Stimulated activated CD8-positive, alpha-beta memory T cell treated with anti-CD3 and anti-CD28 coated beads, Interleukin-7, amount 100 ng/mL, for 48 hours (primary cell): ENCODE results near the gene DIP2C.
"Not testable (repeated sequence)": the region's sequence is repeated elsewhere in the genome, so short reads cannot be mapped to it uniquely, and the experiment has no call there.

Experiments used
- DNase-seq, 2 donors: peaks; one replicate each; pipeline ENCODE4 v3.0.0-alpha.2; 2020; ENCODE audit warnings: low read depth in 1 of 2; ENCODE audit errors: extremely low read depth in 1 of 2

DIP2C gene

DNA sequence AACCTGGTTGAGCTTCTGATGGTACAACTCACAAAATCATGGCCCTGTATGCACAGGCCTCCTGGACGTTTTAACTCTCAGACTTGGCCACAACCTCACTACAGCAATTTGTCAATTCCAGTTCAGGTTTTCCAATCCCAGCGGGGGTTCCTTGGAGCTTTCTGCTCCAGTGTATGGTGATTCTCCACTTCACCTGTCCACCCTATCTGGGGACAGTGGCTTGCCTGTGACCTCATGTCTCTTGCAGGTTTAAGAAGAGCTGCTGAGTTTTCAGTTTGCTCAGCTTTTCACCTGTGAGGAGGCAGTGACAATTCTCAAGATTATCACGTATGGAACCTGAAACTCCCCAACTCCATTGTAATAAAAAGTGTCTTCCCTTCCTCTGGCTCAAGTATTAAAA is 254.1 kb downstream of the DIP2C start:
- no peak for DNase-seq

DNA sequence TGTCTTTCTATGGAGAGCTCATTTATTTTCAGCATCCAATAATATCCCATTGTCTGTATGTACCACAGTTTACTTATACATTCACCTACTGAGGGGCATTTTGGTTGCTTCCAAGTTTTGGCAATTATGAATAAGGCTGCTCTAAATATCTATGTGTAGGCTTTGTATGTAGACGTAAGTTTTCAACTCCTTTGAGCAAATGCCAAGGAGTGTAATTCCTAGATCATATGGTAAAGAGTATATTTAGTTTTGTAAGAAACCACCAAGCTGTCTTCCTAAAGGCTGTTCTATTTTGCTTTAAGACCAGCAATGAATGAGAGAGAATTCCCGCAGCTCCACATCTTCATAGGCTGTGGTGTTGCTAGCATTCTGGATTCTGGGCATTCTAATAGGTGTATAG is 259.8 kb downstream of the DIP2C start:
- no peak for DNase-seq

DNA sequence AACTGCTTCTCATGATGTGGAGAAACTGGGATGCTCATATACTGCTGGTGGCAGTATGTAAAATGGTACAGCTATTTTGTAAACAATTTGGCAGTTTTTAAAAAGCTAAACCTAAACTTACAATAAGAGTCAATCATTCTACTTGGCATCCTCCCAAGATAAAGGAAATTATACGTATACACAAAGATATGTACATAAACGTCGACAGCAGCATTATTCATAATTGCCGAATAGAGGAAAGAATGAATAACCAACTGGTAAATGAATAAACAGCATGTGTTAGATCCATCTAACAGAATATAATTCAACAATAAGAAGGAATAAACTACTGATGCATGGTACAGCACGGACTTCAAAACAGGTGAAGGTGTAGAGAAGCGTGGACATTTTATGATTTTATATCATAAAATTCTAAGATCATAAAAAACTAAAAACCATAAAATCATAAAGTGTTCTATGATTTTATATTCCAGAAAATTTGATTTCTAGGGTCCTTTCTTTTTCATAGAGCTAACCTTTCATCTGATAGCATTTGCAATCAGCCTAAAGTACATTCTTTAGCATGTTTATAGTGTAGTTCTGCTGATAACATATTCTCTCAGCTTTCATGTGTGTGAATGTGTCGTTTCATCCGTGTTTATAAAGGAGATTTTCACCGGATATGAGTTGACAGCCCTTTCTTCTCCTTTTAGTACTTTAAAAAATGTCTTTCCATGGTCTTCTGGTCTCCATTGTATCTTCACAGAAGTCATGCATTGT is 261.5 kb downstream of the DIP2C start:
- DNase-seq = no peak

DNA sequence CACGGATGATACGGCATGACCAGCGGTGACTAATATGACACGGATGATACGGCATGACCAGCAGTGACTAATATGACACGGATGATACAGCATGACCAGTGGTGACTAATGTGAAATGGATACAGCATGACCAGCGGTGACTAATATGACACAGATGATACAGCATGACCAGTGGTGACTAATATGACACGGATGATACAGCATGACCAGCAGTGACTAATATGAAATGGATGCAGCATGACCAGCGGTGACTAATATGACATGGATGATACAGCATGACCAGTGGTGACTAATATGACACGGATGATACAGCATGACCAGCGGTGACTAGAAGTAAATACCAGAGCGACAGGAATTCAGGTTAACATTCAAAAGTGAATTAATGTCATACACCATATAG is 264.1 kb downstream of the DIP2C start:
- DNase-seq = not testable (repeated sequence)

DNA sequence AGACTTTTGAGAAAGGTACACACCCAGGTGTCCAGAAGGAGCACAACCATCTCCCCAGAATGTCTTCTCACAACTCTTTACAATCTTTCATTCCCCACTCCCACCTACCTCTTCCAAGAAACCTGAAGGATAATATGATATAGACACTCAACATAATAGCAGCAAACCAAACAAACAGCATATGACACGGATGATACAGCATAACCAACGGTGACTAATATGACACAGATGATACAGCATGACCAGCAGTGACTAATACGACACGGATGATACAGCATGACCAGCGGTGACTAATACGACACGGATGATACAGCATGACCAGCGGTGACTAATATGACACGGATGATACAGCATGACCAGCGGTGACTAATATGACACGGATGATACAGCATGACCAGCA is 264.7 kb downstream of the DIP2C start:
- DNase-seq = not testable (repeated sequence)

DNA sequence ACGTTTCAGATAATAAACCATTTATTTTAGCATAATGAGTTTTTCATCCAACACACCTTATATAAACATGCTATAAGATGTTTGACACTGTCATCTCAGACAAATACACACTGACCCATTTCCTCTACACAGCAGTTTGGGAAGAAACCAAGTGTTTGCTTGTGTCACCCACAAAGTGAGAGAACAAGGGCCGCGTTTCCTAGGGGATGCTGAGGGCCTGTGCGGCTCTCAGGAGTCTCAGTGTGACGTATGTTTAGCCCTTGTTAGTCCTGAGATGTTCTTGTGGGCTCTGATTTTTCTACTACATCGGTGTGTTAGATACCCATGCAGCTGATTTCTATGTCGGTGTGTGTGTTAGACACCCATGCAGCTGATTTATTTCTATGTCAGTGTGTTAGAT is 266.3 kb downstream of the DIP2C start:
- no peak for DNase-seq

DNA sequence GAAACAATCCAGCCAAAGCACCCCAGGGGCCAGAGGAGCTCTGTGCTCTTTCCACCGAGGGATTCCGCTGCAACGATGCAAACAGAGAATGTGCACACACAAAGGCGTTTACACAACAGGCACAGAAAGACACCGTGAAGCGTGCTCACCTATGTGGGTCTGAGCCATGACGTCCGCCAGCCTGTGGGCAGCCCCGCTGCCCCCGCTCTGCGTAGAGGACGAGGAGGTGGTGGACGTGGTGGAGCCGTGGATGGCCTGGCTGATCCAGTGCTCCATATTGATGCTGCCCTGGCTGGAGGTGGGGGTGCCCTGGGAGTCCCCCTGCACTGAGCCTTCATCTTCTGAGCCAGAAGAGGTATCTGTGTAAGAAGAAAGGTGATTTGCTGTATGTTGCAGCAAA is 266.8 kb downstream of the DIP2C start:
- no peak for DNase-seq

DNA sequence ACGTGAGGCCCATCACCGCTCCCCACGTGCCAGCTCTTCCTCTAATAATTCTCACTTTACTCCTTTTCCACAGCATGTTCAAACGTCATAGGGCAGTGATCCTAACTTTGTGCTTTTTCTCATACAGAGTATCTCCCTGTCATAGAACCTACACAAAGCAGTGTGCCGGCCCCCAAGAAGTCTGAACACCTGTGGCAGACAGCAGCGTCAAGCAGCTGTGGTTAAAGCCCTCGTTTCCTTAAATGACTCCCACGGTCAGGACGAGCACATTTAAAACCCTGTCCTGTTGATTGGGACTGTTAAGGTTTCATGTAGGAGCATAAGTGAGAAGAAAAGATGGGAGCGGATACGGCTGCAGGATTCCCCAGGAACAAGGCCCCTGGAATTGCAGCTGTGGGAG is 267.2 kb downstream of the DIP2C start:
- DNase-seq = no peak

DNA sequence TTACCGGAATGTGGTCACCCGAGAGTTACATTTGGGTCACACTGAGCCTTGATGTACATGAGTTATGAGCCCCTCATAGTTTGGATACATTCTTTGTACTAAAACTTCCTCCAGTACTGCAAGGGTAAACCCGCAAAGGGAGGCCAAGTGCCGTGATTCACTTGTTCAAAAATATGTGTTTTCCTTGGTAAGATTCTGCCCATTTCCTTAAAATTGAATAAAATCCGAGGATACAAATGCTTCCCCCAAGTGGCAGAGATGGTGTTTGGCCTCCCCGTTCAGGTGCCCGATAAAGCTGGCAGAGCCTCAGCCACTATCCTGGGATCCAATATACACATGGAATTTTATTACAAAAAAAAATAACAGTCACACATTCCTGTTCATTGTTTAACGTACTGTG is 268.3 kb downstream of the DIP2C start:
- no peak for DNase-seq

DNA sequence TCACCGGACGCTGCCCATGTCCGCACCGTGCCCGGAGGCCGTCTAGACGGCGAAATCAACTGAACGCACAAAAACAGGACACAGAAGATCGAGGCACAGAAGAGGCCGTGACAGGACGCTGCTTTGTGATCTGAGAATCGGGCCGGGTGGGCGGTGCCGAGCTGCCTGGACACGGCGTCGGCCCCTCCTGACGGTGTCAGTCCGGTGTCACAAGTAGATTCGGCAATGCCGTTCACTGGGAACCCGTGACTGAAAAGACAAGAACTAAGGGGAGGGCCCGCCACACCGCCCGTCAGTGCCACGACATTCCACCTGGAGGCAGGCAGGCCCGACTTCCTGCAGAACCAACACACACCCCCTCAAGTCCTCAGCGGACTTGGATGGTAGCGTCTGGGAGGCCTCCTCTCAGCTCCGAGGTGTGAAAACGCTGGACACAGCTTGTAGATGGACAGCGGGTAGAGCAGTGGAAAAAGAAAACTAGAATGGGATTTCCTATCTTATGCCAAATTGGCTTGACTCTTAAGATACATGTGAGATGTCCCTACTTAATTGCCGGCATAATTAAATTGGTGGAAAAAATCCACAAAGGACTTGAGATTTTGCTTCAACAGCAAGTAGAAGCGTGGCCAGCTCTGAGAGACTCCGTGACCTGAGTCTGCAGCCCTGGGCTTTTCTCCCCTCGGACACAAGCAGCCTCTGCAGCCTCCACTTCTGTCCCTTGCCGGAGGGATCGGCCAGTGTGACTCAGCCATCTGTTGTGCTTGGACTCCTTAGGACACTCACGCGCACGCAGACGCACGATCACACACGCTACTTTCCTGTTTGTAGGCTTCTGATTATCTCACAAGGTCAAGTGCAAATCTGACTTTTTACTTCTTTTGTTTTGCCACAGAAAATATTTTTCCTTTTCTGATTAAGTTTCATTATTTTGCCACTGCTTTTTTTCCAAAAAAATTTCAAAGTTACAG is 269.0 kb downstream of the DIP2C start:
- no peak for DNase-seq

DNA sequence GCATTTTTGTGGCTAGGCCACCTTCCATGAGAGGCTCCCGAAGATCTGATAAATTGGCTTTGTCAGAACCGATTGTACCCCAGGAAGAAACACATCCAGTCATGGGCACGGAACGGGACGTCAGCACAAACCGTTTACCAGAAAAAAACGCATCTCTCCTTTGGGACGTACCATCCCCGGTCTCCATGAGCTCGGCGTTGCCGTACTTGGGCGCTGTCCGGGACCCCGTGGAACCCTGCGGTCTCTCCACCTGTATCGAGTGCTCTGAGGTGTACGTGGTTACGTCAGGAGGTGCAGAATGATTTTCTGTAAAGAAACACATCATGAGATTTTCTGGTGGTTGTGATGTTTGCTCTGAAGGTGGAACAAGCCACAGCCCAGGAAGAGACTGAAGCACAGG is 270.6 kb downstream of the DIP2C start:
- no peak for DNase-seq

DNA sequence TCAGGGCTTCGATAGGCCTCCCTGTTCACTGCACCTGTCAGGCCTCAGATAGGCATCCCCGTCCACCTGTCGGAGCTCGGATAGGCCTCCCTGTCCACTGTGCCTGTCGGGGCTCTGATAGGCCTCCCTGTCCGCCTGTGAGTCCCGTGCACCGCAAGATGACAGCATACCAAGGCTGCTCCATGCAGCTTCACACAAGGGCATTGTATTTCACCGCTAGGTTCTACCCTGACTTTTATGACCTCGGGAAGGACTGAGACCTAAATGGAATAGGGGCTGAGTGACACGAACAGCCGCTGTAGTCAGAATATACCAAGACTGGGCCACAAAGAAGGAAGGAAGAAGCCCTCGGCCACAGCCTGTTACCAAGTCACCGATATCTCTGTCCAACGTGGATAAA is 271.2 kb downstream of the DIP2C start:
- no peak for DNase-seq

DNA sequence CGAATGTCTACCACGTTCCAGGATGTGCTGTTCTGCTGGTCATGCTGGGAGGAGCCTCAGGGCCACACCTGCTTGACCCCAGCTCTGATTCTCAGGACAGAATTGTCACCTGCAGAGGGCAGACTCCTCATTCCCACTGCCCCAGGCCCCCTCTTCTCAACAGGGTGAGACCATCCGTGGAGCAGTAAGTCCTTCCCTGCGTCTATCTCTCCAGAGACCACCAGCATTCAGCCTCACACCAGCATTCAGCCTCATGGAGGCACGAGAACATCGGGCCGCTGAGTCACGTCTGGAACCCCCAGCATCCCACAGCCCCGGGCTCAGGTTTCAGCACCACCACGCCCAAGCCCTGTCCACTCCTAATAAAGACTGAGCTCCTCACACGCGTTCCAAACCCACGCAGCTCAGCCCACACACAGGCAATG is 273.4 kb downstream of the DIP2C start:
- DNase-seq = no peak

DNA sequence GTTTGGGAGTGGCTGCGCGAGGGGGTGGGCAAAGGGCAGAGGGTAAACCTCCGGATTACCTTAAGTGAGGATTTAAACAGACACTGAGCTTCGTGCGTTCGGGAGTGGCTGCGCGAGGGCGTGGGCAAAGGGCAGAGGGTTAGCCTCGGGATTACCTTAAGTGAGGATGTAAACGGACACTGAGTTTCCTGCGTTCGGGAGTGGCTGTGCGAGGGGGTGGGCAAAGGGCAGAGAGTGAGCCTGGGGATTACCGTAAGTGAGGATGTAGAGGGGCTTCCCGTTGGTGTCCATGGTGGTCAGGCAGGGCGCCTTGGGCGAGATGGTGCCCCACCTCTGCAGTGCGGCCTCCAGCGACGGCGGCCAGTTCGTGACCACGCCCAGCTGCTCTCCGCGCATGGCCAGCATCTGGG is 275.8 kb downstream of the DIP2C start:
- no peak for DNase-seq

DNA sequence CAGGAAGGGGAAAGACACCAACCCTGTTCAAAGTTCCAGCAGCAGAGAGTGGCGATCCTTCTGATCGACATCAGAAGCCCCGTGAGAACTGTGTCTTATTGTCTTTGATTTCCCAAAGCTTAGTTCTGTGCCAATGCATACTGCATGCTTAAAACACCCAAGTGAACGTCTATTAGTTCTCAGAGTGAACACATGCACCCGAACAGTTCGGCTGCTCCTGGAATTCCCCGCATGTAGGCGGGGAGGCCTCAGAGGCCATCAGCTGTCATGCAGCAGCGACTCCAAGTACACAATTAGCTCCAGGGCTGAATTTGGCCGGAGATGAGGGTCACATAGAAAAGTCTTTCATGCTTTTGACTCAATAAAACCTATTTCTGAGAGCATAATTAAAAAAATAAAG is 277.4 kb downstream of the DIP2C start:
- no peak for DNase-seq

DNA sequence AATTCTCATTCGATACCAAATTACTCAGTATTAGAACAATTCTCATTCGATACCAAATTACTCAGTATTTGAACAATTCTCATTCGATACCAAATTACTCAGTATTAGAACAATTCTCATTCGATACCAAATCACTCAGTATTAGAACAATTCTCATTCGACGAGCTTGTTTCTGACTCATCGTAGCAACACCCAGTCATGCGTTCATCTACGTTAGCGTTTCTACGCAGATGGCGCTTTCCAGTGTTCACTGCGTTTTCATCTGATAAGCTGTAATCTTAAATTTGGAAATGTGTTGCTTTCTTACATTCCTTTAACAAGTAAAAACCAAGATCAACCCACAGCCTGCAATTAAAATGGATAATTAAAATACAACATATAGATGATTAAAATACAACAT is 277.9 kb downstream of the DIP2C start:
- no peak for DNase-seq

DNA sequence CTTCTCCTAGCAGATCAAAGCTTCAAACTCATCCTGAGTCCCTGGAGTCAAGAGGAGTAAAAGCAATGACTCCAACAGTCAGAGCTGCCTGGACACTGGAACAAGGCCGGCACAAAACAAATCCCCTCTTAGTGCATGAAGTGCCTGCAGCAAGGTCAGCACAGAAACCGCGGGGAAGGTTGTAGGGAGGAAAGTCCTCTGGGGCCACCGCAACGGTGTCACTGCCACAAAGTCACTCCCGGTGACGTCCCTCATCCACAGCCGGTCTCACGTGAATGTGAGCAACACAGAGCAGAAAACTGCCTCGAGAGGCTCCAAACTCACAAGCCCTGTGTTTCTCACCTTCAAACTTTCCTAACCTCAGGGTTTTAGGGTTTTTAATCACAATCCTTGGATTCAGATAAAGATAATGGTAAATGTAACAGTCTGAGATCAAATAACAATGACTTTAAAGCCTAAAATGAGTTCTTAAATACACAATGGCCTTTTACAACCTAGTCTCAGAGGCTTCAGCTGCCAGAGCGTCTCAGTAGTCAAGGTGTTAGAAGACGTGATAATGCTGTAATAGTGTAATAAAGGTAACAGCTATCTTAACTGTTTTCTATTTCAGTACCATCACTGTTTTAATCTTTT is 279.9 kb downstream of the DIP2C start:
- no peak for DNase-seq

DNA sequence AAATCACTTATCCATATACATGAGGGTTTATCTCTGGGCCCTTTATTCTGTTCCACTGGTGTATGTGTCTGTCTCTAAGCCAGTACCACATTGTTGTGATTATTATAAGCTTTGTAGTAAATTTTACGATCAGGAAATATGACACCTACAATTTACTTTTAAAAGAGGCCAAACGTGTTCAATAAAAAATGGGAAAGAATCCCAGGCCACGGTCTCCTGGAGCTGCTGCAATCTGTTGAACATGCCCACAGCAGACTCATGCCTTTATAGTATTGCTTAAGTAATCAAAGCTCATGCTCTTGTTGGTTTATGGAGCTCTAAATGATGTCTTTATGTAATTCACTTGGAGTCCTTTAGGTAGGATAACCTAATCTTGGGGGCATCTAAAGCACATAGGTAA is 281.2 kb downstream of the DIP2C start:
- DNase-seq = no peak

DNA sequence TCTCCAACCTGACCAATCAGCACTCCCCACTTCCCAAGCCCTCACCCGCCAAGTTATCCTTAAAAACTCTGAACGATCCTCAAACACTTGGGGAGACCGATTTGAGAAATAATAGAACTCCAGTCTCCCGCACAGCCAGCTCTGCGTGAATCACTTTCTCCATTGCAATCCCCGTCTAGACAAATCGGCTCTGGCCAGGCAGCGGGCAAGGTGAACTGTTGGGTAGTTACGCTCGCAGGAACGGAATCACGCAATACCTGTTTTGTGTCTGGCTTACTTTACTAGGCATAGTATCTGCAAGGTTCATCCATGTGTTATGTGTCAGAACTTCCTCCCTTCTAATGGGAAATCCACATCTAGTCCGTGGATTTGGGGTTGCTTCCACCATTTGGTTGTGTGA is 282.5 kb downstream of the DIP2C start:
- DNase-seq = no peak

DNA sequence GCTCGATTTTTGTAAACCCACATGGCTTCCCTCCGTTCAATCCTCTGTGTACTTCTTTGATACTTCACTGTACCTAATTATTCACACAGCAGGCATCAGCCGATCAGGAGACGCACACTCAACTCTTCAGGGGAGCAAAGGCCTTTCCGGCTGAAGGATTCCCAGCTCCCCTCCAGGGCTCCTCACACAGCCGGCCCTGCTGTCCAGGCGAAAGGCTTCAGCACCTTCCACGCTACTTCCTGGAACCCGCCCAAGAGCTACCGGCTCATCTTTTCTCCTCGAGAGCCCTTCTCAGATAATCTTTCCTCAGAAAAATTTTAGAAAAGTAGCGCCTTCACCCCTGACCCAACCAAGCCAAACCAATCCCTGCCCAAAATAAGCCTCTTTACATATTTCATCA is 283.8 kb downstream of the DIP2C start:
- no peak for DNase-seq

DNA sequence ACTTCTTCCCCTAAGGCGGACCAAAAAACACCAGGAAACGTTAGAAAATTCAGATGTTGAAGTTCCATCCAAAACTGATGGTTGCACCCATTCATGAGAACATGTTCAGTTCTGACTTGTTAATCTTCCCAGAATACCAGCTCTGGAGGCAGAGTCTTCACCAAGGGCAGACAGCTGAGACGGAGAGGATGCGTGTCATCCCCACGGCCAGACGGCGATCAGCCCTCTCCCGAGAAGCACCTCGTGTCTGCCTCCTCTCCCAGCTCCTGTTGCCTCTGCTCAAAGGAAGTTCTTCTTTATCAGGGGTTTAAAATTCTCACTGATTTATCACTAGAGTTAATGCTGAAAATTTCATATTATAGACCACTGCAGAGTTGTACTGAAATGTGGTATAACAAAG is 284.5 kb downstream of the DIP2C start:
- no peak for DNase-seq

DNA sequence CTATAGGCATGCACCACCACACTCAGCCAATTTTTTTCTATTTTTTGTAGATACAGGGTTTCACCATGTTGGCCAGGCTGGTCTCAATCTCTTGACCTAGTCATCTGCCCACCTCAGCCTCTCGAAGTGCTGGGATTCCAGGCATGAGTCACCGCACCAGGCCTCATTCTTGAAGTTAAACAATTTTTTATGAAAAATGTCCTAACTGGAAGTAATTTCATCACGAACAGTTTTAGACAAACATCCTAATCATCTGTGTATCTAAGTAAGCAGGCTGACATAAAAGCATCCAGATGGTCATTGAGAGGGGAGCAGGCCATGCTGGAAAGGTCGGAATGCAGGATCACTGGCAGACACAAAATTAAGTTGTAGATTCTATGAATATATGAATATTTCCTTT is 285.1 kb downstream of the DIP2C start:
- no peak for DNase-seq
